ENCODE results near the gene TGFBR2. TPM values are rescaled to one million over a fixed set of nuclear protein-coding genes. Genes with fewer than 3 reads are reported as not detected.
"Not testable (repeated sequence)": the region's sequence is repeated elsewhere in the genome, so short reads cannot be mapped to it uniquely, and the experiment has no call there.

The TGFBR2 gene
- total RNA-seq, 1 experiment from 2014 or later, result 45.9 TPM

- peaks cover 3% of the 10 kb centered on the region for H3K4me1 ChIP-seq (ENCODE audit: control insufficient read depth, insufficient read depth, low read length)
- POLR2A ChIA-PET, result no interaction called here
- DNase-seq (ENCODE audit: low read depth, low spot score), result no peak
Measured at GRCh38 chr3:30667280-30667651, 60.9 kb downstream of the TGFBR2 start.

GRCh38 chr3:30668051-30668609 lies 61.7 kb downstream of the TGFBR2 start:
- BruUV-seq (replicated peaks), result no TSS peak
- H3K27ac ChIP-seq (ENCODE audit: low read length), result no peak overlapping the region
- intact Hi-C loops (cut with micrococcal nuclease; ENCODE audit: unreplicated experiment) (no loop called here), in situ Hi-C loops (cut with HindIII; ENCODE audit: low pct_unique_long_range_greater_than_20kb, low sequenced_read_pairs) (no loop called here)
- TF ChIP-seq SIN3A (IDR thresholded peaks at IDR 0.05; ENCODE audit: borderline replicate concordance, insufficient read depth, low read depth, low read length) (no peak), TCF7L2 (IDR thresholded peaks at IDR 0.05; ENCODE audit: low read depth, low read length) (no peak), REST (IDR thresholded peaks at IDR 0.05; ENCODE audit: insufficient read depth in 1 of 2, low read depth in 2 of 2, low read length in 1 of 2) (no peak), POLR2AphosphoS5 (IDR thresholded peaks at IDR 0.05; ENCODE audit: low read depth, low read length) (no peak)
- TF ChIP-seq, protein P1, sequence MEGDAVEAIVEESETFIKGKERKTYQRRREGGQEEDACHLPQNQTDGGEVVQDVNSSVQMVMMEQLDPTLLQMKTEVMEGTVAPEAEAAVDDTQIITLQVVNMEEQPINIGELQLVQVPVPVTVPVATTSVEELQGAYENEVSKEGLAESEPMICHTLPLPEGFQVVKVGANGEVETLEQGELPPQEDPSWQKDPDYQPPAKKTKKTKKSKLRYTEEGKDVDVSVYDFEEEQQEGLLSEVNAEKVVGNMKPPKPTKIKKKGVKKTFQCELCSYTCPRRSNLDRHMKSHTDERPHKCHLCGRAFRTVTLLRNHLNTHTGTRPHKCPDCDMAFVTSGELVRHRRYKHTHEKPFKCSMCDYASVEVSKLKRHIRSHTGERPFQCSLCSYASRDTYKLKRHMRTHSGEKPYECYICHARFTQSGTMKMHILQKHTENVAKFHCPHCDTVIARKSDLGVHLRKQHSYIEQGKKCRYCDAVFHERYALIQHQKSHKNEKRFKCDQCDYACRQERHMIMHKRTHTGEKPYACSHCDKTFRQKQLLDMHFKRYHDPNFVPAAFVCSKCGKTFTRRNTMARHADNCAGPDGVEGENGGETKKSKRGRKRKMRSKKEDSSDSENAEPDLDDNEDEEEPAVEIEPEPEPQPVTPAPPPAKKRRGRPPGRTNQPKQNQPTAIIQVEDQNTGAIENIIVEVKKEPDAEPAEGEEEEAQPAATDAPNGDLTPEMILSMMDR (IDR thresholded peaks at IDR 0.05), result no peak
- ChIA-PET CTCF (no interaction called here), POLR2A (no interaction called here)
- H3K36me3 ChIP-seq (ENCODE audit: control insufficient read depth, insufficient read depth, low read length), result peaks cover 3% of the 10 kb centered on the region; the same call in 1 of the 2 replicates
- H3K27me3 ChIP-seq (ENCODE audit: control insufficient read depth, insufficient read depth, low read length), result no peaks in the 10 kb centered on the region
- H3K9me3 ChIP-seq (ENCODE audit: control insufficient read depth, insufficient read depth, low read depth, low read length), result no peaks in the 10 kb centered on the region
- ATAC-seq (no peak), DNase-seq (ENCODE audit: low read depth, low spot score) (no peak)
- H3K4me1 ChIP-seq (ENCODE audit: control insufficient read depth, insufficient read depth, low read length), result peaks cover 3% of the 10 kb centered on the region
- no peak overlapping the region for H3K4me3 ChIP-seq (ENCODE audit: low read depth in 2 of 2, low read length in 2 of 2)

More at GRCh38 chr3:30667280-30667651, 60.9 kb downstream of the TGFBR2 start:
- Histone ChIP-seq H3K27me3 (ENCODE audit: control insufficient read depth, insufficient read depth, low read length) (no peaks in the 10 kb centered on the region), H3K36me3 (ENCODE audit: control insufficient read depth, insufficient read depth, low read length) (0 out of 2 replicates have a peak, but pooled peaks cover 3% of the 10 kb centered on the region), H3K27ac (ENCODE audit: low read length) (peak overlapping the region; percentile 48; the same call in 1 of the 2 replicates), H3K9me3 (ENCODE audit: control insufficient read depth, insufficient read depth, low read depth, low read length) (no peaks in the 10 kb centered on the region), H3K4me3 (ENCODE audit: low read depth in 2 of 2, low read length in 2 of 2) (no peak overlapping the region)
- no TSS peak for BruUV-seq (replicated peaks)
- intact Hi-C loops (cut with micrococcal nuclease; ENCODE audit: unreplicated experiment) (loop anchor here (1.0 kb wide), 1 partner anchor 8 kb away; no protein-coding TSS in a partner anchor), in situ Hi-C loops (cut with HindIII; ENCODE audit: low pct_unique_long_range_greater_than_20kb, low sequenced_read_pairs) (no loop called here)
- CTCF ChIA-PET, result no interaction called here
- no peak for ATAC-seq
- TF ChIP-seq REST (IDR thresholded peaks at IDR 0.05; ENCODE audit: insufficient read depth in 1 of 2, low read depth in 2 of 2, low read length in 1 of 2) (no peak), TCF7L2 (IDR thresholded peaks at IDR 0.05; ENCODE audit: low read depth, low read length) (0 out of 2 replicates have a peak, but pooled peaks have one; percentile 2)
- TF ChIP-seq, protein P1 (IDR thresholded peaks at IDR 0.05), result no peak

GRCh38 chr3:30669360-30669934 lies 63.0 kb downstream of the TGFBR2 start:
- intact Hi-C loops (cut with micrococcal nuclease; ENCODE audit: unreplicated experiment); H3K4me1 ChIP-seq (ENCODE audit: control insufficient read depth, insufficient read depth, low read length); H3K36me3 ChIP-seq (ENCODE audit: control insufficient read depth, insufficient read depth, low read length); in situ Hi-C loops (cut with HindIII; ENCODE audit: low pct_unique_long_range_greater_than_20kb, low sequenced_read_pairs); H3K27me3 ChIP-seq (ENCODE audit: control insufficient read depth, insufficient read depth, low read length); H3K4me3 ChIP-seq (ENCODE audit: low read depth in 2 of 2, low read length in 2 of 2); ATAC-seq; POLR2A ChIA-PET; CTCF ChIA-PET; H3K27ac ChIP-seq (ENCODE audit: low read length); H3K9me3 ChIP-seq (ENCODE audit: control insufficient read depth, insufficient read depth, low read depth, low read length); DNase-seq (ENCODE audit: low read depth, low spot score); BruUV-seq (replicated peaks): not testable (repeated sequence)

All from Panc1 (cell line).